AG10803 (cell line): Measurements from ENCODE around the gene A2M.

Experiments
- DNase-seq: peaks from one replicate; pipeline ENCODE4 v3.0.0; 2010; ENCODE audit warnings: low read depth
- H3K4me3 ChIP-seq: 2 replicates; pipeline ENCODE4 v1.5.1; 2011; ENCODE audit warnings: mild to moderate bottlenecking, low read length, control low read depth
- CTCF ChIP-seq: conservative IDR thresholded peaks from 2 replicates; pipeline ENCODE4 v1.5.1; 2011; ENCODE audit warnings: mild to moderate bottlenecking, low read length, control low read depth, inconsistent platforms

Gene A2M

DNA sequence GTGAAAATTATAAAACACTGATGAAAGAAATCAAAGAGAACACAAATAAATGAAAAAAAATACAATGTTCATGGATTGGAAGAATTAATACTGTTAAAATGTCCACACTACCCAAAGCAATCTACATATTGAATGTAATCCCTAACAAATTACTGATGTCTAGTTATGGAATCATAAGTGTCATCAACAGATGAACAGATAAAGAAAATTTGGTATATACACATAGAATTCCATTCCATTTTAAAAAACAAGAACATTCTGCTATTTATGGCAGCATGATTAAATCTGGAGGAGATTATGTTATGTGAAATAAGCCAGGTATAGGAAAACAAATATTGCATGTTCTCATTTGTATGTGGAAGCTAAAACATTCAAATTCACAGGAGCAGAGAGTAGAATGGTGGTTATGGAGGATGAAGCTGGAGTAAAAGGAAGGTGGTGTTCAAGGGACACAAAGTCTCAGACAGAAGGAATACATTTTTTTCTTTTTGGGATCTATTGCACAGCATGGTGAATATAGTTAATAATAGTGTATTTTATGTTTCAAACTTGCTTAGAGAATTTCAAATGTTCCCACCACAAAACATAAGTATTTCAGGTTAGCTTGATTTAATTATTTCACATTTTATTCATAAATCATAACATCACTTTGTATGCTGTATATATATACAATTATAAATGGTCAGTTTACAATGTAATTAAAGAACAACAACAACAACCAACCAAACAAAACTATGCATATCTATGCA lies 28.5 kb downstream of the A2M start:
- H3K4me3 ChIP-seq, result no peak overlapping the region
- no peak for DNase-seq
- no peak for TF ChIP-seq CTCF

DNA sequence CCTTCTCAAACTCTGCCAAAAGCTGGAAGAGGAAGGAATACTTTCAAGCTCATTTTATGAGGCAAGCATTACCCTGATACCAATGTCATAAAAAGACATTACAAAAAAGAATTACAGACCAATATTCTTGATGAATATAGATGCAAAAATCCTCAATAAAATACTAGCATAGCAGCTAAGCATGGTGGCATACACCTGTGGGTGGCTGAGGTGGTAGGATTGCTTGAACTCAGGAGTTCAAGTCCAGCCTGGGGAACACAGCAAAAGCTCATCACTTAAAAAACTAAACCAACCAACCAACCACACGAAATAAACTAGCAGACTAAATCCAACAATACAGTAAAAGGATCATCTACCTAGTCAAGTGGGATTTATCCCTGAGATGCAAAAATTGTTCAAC lies 29.6 kb downstream of the A2M start:
- DNase-seq, result no peak
- H3K4me3 ChIP-seq, result no peak overlapping the region
- no peak for TF ChIP-seq CTCF

DNA sequence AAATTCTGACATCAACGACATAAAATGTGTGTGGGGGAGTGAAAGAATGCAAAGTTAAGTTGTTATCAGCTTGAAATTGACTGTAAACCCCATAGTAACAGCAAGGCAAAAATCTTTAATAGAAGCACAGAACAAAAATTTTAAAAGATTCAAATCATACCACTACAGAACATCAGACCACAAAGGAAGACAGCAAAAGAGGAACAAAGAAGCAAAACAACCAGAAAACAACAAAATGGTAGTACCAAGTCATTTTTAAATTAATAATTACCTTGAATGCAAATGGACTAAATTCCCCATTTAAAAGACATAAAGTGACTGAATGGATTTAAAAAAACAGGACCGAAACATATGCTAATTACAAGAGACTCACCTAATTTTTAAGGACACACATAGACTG lies 31.3 kb downstream of the A2M start:
- no peak overlapping the region for H3K4me3 ChIP-seq
- TF ChIP-seq CTCF, result no peak
- DNase-seq, result no peak

DNA sequence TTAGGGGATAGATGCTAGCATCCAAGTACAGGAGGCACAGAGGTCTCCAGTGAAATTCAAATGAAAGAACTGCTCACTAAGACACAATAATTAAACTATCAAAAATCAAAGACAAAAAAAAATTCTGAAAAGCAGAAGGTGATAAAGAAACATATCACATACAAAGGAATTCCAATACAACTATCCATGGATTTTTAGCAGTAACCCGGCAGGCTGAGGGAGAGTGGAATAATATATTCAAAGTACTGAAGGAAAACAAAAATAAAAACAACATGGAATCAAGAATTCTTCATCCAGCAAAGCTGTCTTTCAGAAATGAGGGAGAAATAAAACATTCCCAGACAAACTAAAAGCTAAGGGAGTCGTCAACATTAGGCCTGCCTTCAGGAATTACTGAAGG lies 31.9 kb downstream of the A2M start:
- DNase-seq, result no peak
- no peak overlapping the region for H3K4me3 ChIP-seq
- TF ChIP-seq CTCF, result no peak

- no peak overlapping the region for H3K4me3 ChIP-seq
- TF ChIP-seq CTCF, result no peak
- DNase-seq, result no peak
Observed at GRCh38 chr12:9081667-9082427, 33.9 kb downstream of the A2M start.

GRCh38 chr12:9079883-9080675 lies 35.6 kb downstream of the A2M start:
- no peak for DNase-seq
- no peak overlapping the region for H3K4me3 ChIP-seq
- no peak for TF ChIP-seq CTCF
